Dedifferentiated amniotic fluid mesenchymal stem cell (primary cell): ENCODE measurements around the gene MRPS11.
A peak's percentile ranks its signal among the peaks of the same experiment; 100 is the strongest.
"Not testable (repeated sequence)": the region's sequence is repeated elsewhere in the genome, so short reads cannot be mapped to it uniquely, and the experiment has no call there.

Experiments
- DNase-seq: peaks from one replicate; pipeline ENCODE4 v3.0.0-alpha.2; 2016; ENCODE audit errors: extremely low spot score

MRPS11 gene

GRCh38 chr15:88454867-88455810 is 12.4 kb upstream of the MRPS11 start:
- peak; percentile 62 for DNase-seq

- no peak for DNase-seq
Observed at GRCh38 chr15:88456733-88457132, 10.8 kb upstream of the MRPS11 start.

DNA sequence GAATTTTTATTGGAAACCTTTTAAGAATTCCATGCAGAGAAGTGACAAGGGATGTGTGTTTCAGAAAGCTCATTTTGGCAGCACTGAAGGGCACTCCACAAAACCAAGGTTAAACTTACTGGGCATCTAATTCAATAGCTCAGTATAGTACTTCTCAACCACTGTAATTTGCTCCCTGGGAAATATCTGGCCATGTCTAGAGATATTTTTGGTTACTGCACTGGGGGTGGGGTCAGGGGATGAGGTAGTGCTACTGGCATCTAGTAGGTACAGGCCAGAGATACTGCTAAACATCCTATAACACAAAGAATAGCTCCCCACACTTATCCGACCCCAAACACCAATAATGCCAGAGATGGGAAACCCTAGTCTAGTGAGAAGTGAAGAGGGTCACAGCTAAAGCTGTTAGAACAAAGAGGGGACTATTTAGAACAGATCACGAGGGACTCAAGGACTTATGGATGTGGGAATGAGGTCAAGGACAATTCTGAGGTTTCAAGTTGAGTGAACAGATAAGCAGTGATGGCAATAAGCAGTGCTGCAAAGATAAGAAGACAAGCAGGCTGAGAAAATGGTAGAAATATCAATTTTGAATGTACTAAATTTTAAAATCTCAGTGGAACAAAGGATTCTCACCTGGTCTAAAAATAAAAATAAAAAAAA is 3.5 kb upstream of the MRPS11 start:
- DNase-seq = no peak

- no peak for DNase-seq
Observed at GRCh38 chr15:88465633-88466224, 1.8 kb upstream of the MRPS11 start.

- no peak for DNase-seq
Observed at GRCh38 chr15:88467935-88468528, 524 bp downstream of the MRPS11 start.

GRCh38 chr15:88468721-88469120 is 1.2 kb downstream of the MRPS11 start:
- not testable (repeated sequence) for DNase-seq

DNA sequence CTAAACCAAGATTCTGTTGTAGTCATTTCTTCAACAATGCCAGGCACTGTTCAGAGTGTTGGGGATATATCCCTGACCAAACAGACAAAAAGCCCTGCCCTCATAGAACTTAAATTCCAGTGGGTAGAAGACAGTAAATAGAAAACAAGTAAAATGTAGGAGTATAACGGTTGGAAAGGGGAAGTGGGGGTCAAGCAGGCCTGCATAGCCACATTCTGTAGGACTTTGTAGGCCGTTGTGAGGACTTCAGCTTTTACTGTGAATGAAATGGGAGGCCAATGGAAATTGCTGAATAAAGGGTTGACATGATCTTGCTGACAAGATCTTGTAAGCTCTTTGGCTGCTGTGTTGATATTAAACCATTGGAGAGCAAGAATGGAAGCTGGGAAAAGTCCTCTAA is 1.8 kb downstream of the MRPS11 start:
- no peak for DNase-seq

DNA sequence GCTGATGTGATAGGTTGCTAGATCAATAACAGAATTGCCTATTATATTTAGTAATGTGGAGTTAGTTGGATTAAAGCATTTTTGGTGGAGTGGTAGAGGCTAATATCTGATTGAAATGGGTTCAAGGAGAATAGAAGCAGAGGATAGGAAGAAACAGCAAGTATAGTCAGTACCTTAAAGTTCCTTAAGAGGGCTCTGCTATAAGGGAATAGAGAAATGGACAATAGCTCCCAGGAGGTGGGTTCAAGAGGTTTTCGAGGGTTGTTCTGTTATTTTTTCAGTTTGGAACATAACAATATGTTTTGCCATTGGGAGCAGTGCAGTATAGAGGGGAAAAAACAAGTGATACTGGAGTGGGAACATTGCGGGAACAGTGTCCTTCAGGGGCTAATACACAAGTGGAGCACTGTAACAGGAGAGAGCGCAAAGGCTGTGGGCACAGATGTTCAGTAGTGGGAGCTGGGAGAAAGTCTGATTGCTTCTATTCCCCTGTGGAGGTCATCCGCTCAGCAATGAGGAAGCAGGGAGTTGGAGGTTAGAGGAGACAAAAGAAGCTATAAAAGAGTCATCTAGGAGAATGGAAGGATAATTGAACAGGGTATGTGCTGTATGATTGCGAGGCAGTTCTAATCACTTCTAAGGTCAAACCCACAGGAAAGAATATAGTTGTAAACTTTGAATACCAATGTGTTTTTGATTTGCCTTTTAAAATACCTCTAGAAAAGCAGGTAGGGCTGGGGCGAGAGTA is 3.3 kb downstream of the MRPS11 start:
- DNase-seq = no peak

- DNase-seq = no peak
Observed at GRCh38 chr15:88472225-88472624, 4.7 kb downstream of the MRPS11 start.

DNA sequence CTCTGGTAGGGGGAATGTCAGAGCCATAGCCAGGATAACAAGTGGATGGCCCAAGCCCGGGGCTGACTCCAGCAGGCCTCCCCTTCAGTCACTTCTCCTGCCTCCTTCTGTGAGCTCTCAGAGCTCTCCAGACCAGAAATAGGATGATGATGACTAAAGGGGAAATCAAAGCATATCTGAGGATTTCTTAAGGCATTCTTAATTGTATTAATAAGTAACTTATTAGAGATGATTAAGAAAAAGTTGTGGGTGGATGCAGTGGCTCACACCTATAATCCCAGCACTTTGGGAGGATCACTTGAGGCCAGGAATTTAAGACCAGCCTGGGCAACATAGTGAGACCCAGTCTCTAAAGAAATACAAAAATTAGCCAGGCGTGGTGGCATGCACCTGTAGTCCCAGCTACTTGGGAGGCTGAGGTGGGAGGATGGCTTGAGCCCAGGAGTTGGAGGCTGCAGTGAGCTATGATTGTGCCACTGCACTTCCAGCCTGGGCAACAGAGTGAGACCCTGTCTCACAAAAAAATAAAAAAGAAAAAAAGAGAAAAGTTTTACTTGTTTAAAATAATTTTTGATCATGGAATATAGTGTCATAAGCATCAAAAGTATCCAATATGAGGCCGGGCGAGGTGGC is 6.3 kb downstream of the MRPS11 start:
- DNase-seq = not testable (repeated sequence)

DNA sequence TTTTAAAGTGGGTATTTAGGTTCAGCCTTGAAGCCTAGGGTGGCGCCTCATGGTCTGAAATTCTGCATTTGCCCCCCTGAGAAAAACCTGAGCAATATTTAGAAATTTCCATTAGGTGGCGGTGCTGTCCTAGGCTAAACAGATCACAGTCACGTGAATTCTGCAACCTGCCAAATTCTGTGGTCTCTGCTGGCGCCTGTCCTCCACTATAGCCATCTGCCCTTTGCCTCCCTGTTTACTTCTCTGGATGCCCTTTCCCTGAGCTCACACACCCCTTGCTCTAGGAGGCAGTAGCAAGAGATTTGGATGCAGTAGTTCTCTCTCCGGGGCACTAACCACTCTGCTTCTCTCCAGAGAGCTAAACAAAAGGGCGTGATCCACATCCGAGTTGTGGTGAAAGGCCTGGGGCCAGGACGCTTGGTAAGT is 9.1 kb downstream of the MRPS11 start:
- DNase-seq = peak; percentile 27

DNA sequence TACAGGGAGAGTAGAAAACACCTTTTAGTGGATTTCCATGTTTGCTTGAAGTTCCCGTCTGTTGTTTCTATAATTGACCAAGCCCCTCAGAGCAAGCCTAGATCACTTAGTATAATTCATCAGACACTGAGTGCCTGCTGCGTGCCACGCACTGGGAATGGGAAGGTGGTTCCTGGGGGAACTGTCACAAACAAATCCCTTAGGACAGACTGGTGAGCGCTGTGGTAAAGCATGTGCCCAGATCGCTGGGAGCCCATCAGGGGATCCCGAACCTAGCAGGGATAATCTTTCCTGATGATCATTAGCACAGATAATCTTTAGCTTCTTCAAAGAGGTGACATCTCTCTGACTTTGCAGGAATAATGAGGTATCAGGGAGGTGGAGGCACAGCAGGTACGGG is 9.6 kb downstream of the MRPS11 start:
- no peak for DNase-seq

DNA sequence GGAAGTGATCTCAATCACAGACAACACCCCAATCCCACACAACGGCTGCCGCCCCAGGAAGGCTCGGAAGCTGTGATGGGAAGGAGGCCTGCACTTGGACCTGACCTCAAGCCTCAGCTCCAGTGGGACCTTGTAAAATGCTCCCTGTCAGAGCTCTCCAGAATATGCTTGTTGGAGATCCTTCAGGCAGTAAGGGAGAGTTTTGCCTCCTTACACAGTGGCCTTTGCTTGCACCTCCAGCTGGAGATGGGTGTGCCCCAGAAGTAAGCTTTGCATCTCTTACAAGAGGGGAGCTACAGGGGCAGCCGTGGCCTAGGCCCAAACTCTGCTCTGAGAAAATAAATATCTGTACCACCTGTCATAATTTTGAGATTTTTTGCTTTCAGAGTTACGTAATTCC is 10.4 kb downstream of the MRPS11 start:
- no peak for DNase-seq

DNA sequence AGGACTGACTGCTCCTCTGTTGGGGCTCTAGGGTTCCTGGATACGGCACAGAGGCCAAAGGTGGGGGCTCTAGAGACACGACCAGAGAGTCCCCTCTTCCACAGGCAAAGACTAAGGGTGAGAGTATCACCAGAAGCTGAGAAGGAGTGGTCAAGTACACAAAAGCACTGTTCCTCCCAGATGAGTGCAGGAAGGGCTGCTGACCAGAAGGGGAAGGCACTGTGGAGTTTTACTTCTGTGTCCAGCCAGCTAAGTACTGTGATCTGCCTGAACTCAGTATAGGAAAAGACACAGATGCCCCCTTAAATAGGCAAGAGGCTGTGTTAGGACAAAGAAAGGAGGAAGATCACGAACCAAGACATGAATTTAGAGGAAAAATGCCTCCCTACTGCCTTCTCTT is 11.7 kb downstream of the MRPS11 start:
- DNase-seq = no peak

GRCh38 chr15:88480981-88481380 is 13.5 kb downstream of the MRPS11 start:
- DNase-seq = no peak

- no peak for DNase-seq
Observed at GRCh38 chr15:88482263-88482662, 14.8 kb downstream of the MRPS11 start.

- peak; percentile 68 for DNase-seq
Observed at GRCh38 chr15:88484682-88485331, 17.3 kb downstream of the MRPS11 start.

DNA sequence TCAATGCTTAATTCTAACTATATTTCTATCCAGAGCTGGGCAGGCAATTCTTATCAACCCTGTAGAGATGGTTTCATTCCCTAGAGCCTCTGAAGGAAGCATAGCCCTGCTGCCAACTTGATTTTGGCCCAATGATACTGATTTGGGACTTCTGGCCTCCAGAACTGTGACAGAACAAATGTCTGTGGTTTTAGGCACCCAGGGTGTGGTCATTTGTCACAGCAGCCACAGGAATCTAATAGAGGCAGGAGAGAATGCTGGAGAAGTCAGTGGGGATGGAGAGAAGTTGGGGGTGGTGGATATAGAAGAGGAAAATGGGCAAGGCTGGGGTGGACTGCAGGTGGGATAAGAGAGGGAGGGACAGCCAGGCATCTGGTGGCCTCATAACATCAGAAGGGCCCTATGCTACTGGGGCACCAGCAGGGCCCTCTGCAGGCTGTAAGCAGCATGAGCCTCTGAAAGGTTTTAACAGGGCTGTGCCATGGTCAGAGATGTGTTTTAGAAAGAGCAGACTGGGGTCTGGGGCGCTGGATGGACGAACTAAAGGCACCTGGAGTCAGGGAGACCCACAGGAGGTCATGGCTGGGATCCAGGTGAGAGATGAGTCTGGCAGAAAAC is 19.8 kb downstream of the MRPS11 start:
- DNase-seq = no peak

- DNase-seq = no peak
Observed at GRCh38 chr15:88487796-88488523, 20.5 kb downstream of the MRPS11 start.
